ENCODE data around the gene OXA1L.
"Not testable (repeated sequence)": the region's sequence is repeated elsewhere in the genome, so short reads cannot be mapped to it uniquely, and the experiment has no call there.

OXA1L gene

GRCh38 chr14:22770481-22771187 lies 4.1 kb downstream of the OXA1L start:
- no peak for DNase-seq

- no peak for DNase-seq
Measured at GRCh38 chr14:22772725-22773124, 6.2 kb downstream of the OXA1L start.

GRCh38 chr14:22773162-22774010 lies 6.9 kb downstream of the OXA1L start:
- DNase-seq: no peak

GRCh38 chr14:22774011-22774706 lies 7.7 kb downstream of the OXA1L start:
- DNase-seq: no peak

GRCh38 chr14:22776215-22776614 lies 9.7 kb downstream of the OXA1L start:
- DNase-seq: no peak

- DNase-seq: not testable (repeated sequence)
Measured at GRCh38 chr14:22776849-22777248, 10.4 kb downstream of the OXA1L start.

GRCh38 chr14:22778084-22778483 lies 11.6 kb downstream of the OXA1L start:
- DNase-seq: no peak

GRCh38 chr14:22780105-22780679 lies 13.7 kb downstream of the OXA1L start:
- DNase-seq: no peak

- DNase-seq: no peak
Measured at GRCh38 chr14:22780941-22781300, 14.4 kb downstream of the OXA1L start.

- DNase-seq: no peak
Measured at GRCh38 chr14:22781301-22781991, 15.0 kb downstream of the OXA1L start.

- DNase-seq: no peak
Measured at GRCh38 chr14:22786685-22787084, 20.2 kb downstream of the OXA1L start.

- no peak for DNase-seq
Measured at GRCh38 chr14:22791301-22791700, 24.8 kb downstream of the OXA1L start.

GRCh38 chr14:22792158-22792557 lies 25.7 kb downstream of the OXA1L start:
- DNase-seq: no peak

- not testable (repeated sequence) for DNase-seq
Measured at GRCh38 chr14:22793550-22793949, 27.1 kb downstream of the OXA1L start.

GRCh38 chr14:22793976-22794375 lies 27.5 kb downstream of the OXA1L start:
- no peak for DNase-seq

GRCh38 chr14:22794551-22794951 lies 28.1 kb downstream of the OXA1L start:
- DNase-seq: no peak

GRCh38 chr14:22796087-22796707 lies 29.7 kb downstream of the OXA1L start:
- DNase-seq: no peak

- DNase-seq: no peak
Measured at GRCh38 chr14:22797017-22797917, 30.8 kb downstream of the OXA1L start.

GRCh38 chr14:22798528-22798927 lies 32.0 kb downstream of the OXA1L start:
- no peak for DNase-seq

GRCh38 chr14:22800346-22800745 lies 33.9 kb downstream of the OXA1L start:
- DNase-seq: no peak

GRCh38 chr14:22801716-22802115 lies 35.2 kb downstream of the OXA1L start:
- no peak for DNase-seq

All from NCI-H446 treated with DMSO at 0.1 percent for 48 hours (cell line).